Loucy (cell line): ENCODE results near the gene NHERF1.

Experiments used
- H2AFZ ChIP-seq: fragments of 200-600 bp; sonication (generic); 2 replicates; pipeline ENCODE4 v1.6.0; 2016; ENCODE audit warnings: antibody characterized with exemption, mild to moderate bottlenecking, low read length, moderate library complexity
- H3F3A ChIP-seq: fragments of 200-600 bp; 2 replicates; pipeline ENCODE4 v1.6.0; 2016; ENCODE audit warnings: antibody characterized with exemption, low read depth, mild to moderate bottlenecking
- H3K27me3 ChIP-seq: fragments of 200-600 bp; sonication (generic); 2 replicates; pipeline ENCODE4 v1.6.1; 2014; ENCODE audit warnings: low read length, mild to moderate bottlenecking; ENCODE audit not compliant: insufficient read depth, poor library complexity, severe bottlenecking
- H3K36me3 ChIP-seq: fragments of 200-600 bp; sonication (generic); 2 replicates; pipeline ENCODE4 v1.6.1; 2016; ENCODE audit warnings: low read length; ENCODE audit not compliant: insufficient read depth
- H3K4me1 ChIP-seq: fragments of 200-600 bp; sonication (generic); 2 replicates; pipeline ENCODE4 v1.5.1; 2014; ENCODE audit warnings: low read length, mild to moderate bottlenecking; ENCODE audit not compliant: insufficient read depth, poor library complexity, severe bottlenecking
- H3K4me2 ChIP-seq: fragments of 200-600 bp; sonication (generic); 2 replicates; pipeline ENCODE4 v1.6.0; 2014; ENCODE audit warnings: antibody characterized with exemption, low read length, low read depth, mild to moderate bottlenecking; ENCODE audit not compliant: poor library complexity, severe bottlenecking
- H3K4me3 ChIP-seq: fragments of 200-600 bp; sonication (generic); 2 replicates; pipeline ENCODE4 v1.5.1; 2014; ENCODE audit warnings: low read length, mild to moderate bottlenecking, mixed read lengths; ENCODE audit not compliant: poor library complexity, severe bottlenecking
- H3K79me2 ChIP-seq: fragments of 200-600 bp; sonication (generic); 2 replicates; pipeline ENCODE4 v1.6.1; 2014; ENCODE audit warnings: low read length; ENCODE audit not compliant: insufficient read depth
- H3K9ac ChIP-seq: fragments of 200-600 bp; sonication (generic); 2 replicates; pipeline ENCODE4 v1.6.0; 2014; ENCODE audit warnings: mild to moderate bottlenecking, low read depth, low read length, moderate library complexity; ENCODE audit not compliant: poor library complexity, severe bottlenecking
- H3K9me2 ChIP-seq: fragments of 200-600 bp; sonication (generic); replicated peaks from 2 replicates; pipeline ENCODE4 v1.6.1; 2016; ENCODE audit warnings: low read depth, low read length, mixed read lengths
- H3K9me3 ChIP-seq: fragments of 200-600 bp; sonication (generic); 2 replicates; pipeline ENCODE4 v1.6.1; 2014; ENCODE audit warnings: mild to moderate bottlenecking, antibody characterized with exemption, low read length, low read depth; ENCODE audit not compliant: insufficient read depth
- H4K20me1 ChIP-seq: fragments of 200-600 bp; sonication (generic); 2 replicates; pipeline ENCODE4 v1.6.0; 2014; ENCODE audit warnings: antibody characterized with exemption, low read length, mild to moderate bottlenecking; ENCODE audit not compliant: insufficient read depth, poor library complexity, severe bottlenecking
- EZH2phosphoT487 ChIP-seq: fragments of 200-600 bp; IDR thresholded peaks from 2 replicates; pipeline ENCODE4 v1.6.1; 2018; ENCODE audit warnings: antibody characterized with exemption, mild to moderate bottlenecking, moderate library complexity, borderline replicate concordance
- TF ChIP-seq, protein P1 (sequence below): fragments of 200-600 bp; sonication (generic); conservative IDR thresholded peaks from 2 replicates; pipeline ENCODE4 v1.5.1; 2014; ENCODE audit warnings: mild to moderate bottlenecking, antibody characterized with exemption, low read length

NHERF1 gene

DNA sequence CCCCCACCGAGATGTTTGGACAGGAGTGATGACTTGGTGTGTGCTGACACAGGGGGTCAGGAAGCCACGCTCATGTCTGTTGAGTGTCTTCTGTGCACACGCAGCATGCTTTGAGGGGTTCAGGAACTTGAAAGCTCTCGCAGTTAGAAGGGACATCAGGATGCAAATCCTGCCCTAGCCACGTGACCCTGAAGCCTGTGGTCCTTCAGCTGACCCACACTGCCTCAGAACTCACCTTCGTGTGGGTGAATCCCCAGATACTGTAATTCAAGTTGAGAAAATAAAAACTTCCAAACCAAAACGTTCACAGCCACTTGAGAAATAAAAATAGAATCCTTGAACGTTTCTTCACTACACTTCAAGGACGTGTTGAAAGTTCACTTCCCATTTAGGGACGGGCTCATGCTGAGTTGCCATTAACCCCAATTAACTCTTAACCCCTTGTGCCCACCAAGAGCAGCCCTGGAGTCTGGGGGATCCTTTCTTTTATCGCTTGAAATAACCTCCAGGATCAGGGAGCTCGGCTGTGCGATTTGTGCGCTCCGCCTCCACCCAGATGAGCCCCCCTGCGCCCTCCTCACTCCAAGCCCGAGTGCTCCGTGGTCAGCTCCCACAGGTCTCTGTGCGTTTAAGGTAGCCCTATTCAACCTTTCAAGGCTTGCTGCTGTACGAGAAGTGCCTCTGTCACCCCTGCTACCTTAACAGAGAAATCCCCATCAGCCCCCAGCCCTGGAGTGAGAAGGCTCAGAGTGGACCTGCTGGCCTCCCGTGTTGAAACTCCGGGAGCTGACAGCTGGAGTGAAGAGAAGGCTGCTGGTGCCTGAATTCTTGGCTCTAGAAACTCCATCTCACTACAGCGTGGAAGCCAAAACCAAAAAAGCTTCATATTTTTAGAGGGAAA lies 63.9 kb downstream of the NHERF1 start:
- Histone ChIP-seq H3K9ac (no peak overlapping the region), H4K20me1 (no peaks in the 10 kb centered on the region), H3F3A (no peaks in the 10 kb centered on the region), H3K79me2 (no peaks in the 10 kb centered on the region), H3K9me2 (no peaks in the 10 kb centered on the region), H3K4me2 (no peak overlapping the region), H3K36me3 (no peaks in the 10 kb centered on the region; the same call in 1 of the 2 replicates), H3K4me1 (peaks cover 17% of the 10 kb centered on the region), H2AFZ (no peak overlapping the region), H3K27me3 (no peaks in the 10 kb centered on the region), H3K9me3 (no peaks in the 10 kb centered on the region), H3K4me3 (no peak overlapping the region)
- TF ChIP-seq, protein P1, sequence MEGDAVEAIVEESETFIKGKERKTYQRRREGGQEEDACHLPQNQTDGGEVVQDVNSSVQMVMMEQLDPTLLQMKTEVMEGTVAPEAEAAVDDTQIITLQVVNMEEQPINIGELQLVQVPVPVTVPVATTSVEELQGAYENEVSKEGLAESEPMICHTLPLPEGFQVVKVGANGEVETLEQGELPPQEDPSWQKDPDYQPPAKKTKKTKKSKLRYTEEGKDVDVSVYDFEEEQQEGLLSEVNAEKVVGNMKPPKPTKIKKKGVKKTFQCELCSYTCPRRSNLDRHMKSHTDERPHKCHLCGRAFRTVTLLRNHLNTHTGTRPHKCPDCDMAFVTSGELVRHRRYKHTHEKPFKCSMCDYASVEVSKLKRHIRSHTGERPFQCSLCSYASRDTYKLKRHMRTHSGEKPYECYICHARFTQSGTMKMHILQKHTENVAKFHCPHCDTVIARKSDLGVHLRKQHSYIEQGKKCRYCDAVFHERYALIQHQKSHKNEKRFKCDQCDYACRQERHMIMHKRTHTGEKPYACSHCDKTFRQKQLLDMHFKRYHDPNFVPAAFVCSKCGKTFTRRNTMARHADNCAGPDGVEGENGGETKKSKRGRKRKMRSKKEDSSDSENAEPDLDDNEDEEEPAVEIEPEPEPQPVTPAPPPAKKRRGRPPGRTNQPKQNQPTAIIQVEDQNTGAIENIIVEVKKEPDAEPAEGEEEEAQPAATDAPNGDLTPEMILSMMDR, result no peak
- TF ChIP-seq EZH2phosphoT487, result no peak

DNA sequence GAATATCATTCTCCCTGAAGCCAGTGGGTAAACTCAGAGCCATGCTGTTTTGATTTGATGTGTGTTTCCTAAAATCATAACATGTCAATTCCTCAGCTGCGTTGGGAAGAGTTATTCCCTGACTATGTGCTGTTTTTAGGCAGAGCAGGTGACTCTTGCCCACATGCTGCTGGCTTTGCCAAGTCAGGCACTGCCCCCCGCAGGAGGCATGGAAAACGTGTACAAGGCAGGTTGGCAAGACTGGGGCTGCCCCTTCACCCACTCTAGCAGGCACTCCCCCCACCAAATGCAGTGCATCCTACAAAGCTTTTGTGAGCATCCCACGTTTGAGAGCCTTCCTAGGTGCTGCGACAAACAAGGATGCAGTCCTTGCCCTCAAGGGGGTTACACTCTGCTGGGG lies 66.0 kb downstream of the NHERF1 start:
- Histone ChIP-seq H3K4me1 (peaks cover 17% of the 10 kb centered on the region), H3K9me2 (no peaks in the 10 kb centered on the region), H3F3A (no peaks in the 10 kb centered on the region), H4K20me1 (no peaks in the 10 kb centered on the region), H3K79me2 (no peaks in the 10 kb centered on the region), H3K4me3 (no peak overlapping the region), H3K36me3 (no peaks in the 10 kb centered on the region; the same call in 1 of the 2 replicates), H3K9me3 (no peaks in the 10 kb centered on the region), H3K4me2 (no peak overlapping the region), H2AFZ (no peak overlapping the region), H3K27me3 (no peaks in the 10 kb centered on the region), H3K9ac (no peak overlapping the region)
- no peak for TF ChIP-seq EZH2phosphoT487
- TF ChIP-seq, protein P1, result peak; percentile 57

DNA sequence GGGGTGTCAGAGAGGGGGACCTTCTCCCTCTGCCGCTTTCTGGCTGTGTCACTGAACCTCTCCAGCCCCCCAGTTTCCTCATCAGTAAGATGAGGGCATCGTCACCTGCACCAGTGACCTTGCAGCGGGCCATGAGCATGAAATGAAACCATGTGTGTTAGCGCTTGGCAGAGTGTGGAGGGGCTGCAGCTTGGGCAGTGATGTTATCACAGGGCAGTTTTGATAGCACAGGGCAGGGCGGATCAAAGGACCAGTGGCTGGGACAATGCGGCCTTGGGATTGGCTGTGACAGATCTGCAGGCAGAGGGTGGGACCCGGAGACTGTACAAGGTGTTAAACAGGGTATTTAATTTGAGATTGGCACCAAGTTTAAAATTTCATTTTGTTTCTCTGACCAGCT lies 66.6 kb downstream of the NHERF1 start:
- Histone ChIP-seq H3K27me3 (no peaks in the 10 kb centered on the region), H3K4me2 (no peak overlapping the region), H4K20me1 (no peaks in the 10 kb centered on the region), H3K79me2 (no peaks in the 10 kb centered on the region), H3K9me2 (no peaks in the 10 kb centered on the region), H3K36me3 (no peaks in the 10 kb centered on the region; the same call in 1 of the 2 replicates), H3K9me3 (no peaks in the 10 kb centered on the region), H2AFZ (no peak overlapping the region), H3F3A (no peaks in the 10 kb centered on the region), H3K4me3 (no peak overlapping the region), H3K4me1 (peaks cover 17% of the 10 kb centered on the region), H3K9ac (no peak overlapping the region)
- TF ChIP-seq, protein P1, result no peak
- TF ChIP-seq EZH2phosphoT487, result no peak
